Hematopoietic multipotent progenitor cell treated with erythropoietin and hydrocortisone succinate and interleukin-3 and kit ligand, for 4 days (in vitro differentiated cells): ENCODE measurements around the gene SERINC2.
"Not testable (repeated sequence)": the region's sequence is repeated elsewhere in the genome, so short reads cannot be mapped to it uniquely, and the experiment has no call there.

Source experiments
- DNase-seq: peaks from one replicate; pipeline ENCODE4 v3.0.0-alpha.2; 2015

SERINC2 gene

DNA sequence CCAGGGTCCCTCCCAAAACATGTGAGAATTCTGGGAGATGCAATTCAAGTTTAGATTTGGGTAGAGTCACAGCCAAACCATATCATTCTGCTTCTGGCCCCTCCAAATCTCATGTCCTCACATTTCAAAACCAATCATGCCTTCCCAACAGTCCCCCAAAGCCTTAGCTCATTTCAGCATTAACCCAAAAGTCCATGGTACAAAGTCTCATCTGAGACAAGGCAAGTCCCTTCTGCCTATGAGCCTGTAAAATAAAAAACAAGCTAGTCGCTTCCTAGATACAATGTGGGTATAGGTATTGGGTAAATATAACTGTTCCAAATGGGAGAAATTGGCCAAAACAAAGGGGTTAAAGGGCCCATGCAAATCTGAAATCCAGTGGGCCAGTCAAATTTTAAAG is 59.7 kb downstream of the SERINC2 start:
- DNase-seq = not testable (repeated sequence)

DNA sequence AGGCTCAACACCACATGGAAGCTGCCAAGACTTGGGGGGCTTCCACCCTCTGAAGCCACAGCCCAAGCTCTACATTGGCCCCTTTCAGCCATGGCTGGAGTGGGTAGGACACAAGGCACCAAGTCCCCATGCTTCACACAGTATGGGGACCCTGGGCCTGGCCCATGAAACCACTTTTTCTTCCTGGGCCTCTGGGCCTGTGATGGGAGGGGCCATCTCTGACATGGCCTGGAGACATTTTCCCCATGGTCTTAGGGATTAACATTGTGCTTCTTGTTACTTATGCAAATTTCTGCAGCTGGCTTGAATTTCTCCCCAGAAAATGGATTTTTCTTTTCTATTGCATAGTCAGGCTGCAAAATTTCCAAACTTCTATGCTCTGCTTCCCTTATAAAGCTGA is 60.5 kb downstream of the SERINC2 start:
- DNase-seq = not testable (repeated sequence)

DNA sequence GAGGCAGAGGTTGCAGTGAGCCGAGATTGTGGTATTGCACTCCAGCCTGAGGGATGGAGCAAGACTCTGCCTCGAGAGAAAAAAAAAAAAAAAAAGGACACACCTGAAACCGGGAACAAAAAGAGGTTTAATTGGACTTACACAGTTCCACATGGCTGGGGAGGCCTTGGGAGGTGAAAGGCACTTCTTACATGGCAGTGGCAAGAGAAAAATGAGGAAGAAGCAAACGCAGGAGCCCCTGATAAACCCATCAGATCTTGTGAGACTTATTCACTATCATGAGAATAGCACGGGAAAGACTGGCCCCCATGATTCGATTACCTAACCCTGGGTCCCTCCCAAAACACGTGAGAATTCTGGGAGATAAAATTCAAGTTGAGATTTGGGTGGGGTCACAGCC is 61.6 kb downstream of the SERINC2 start:
- not testable (repeated sequence) for DNase-seq

DNA sequence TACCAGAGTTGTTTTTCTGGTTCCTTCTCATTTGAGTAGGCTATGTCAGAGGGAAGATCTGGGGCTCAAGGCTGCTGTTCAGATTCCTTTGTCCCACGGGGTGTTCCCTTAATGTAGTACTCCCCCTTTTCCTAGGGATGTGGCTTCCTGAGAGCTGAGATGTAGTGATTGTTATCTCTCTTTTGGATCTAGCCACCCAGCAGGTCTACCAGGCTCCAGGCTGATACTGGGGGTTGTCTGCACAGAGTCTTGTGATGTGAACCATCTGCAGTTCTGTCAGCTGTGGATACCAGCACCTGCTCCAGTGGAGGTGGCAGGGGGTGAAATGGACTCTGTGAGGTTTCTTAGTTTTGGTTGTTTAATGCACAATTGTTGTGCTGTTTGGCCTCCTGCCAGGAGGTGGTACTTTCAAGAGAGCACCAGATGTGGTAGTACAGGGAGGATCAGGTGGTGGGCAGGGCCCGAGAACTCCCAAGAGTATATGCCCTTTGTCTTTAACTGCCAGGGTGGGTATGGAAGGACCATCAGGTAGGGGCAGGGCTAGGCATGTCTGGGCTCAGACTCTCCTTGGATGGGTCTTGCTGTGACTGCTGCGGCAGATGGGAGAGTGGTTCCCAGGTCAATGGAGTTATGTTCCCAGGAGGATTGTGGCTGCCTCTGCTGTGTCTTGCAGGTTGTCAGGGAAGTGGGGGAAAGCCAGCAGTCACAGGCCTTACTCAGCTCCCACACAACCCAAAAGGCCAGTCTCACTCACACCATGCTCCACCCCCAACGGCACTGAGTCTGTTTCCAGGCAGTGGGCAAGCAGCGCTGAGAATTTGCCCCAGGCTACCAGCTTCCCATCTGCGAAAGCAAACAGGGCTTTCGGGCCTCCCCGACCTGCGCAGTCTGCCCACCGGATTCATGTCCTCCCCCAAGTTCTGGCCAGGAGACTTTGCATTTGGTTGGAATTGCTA is 64.2 kb downstream of the SERINC2 start:
- DNase-seq = peak; percentile 42

DNA sequence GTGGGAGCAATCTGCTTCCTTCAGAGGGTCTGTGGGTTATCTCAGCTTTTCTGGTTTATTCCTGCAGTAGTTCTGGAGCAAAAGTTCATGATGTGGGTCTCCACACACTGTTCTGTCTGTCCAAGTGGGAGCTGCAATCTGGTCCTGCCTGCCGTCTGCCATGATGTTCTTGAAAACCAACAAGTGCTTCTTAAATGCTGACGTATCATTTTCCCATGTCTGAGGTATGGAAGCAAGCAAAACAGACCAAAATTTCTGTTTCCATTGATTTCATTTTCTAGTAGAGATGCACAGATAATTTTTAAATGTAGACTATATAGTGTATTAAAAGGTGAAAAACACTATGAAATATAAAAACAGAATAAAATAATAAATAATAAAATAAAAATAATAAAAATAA is 65.2 kb downstream of the SERINC2 start:
- DNase-seq = no peak

DNA sequence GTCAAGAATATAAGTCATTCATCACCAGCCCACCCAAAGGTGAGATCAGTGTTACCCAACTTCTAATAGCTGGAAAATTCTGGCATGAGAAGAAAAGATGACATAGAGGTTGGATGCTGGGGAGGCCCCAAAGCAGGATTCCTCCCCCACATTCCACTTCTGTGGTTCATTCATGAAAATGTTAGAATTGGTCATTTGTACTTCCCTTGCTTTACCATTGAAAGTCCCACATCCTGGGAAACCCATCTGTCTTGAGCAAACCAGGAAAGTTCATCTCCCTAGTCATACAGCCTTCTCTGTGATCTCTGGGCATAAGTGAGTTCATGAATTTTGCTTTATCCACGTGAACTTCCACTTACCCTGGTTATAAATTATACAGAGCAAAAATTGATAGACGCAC is 66.8 kb downstream of the SERINC2 start:
- DNase-seq = no peak

DNA sequence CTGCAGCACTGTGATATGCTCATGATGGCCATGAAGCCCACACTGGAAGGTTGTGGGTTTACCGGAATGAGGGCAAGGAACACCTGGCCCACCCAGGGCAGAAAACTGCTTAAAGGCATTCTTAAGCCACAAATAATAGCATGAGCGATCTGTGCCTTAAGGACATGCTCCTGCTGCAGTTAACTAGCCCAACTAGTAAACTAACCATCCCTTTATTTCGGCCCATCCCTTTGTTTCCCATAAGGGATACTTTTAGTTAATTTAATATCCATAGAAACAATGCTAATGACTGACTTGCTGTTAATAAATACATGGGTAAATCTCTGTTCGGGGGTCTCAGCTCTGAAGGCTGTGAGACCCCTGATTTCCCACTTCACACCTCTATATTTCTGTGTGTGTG is 67.4 kb downstream of the SERINC2 start:
- not testable (repeated sequence) for DNase-seq

DNA sequence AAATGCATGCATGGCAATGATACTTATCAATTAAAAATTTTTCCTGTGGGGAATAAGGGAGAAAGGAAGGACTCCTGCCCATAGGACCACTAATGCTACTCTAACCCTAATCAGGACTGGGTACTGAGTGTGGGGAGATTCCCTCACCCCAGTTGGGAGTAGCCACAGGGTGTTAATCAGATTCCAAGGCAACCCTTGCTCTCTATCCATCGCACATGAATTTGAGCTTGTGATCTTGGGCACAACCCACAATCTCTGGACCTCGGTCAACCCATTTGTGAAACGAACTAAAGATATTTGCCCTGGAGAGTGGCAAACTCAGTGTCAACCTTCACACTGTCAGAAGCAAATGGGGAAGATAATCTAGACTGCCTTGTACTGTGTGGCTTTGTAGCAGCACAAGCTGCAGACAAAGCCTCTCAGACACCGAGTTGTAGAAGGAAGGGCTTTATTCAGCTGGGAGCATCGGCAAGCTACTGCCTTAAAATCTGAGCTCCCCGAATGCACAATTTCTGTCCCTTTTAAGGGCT is 69.5 kb downstream of the SERINC2 start:
- DNase-seq = no peak

DNA sequence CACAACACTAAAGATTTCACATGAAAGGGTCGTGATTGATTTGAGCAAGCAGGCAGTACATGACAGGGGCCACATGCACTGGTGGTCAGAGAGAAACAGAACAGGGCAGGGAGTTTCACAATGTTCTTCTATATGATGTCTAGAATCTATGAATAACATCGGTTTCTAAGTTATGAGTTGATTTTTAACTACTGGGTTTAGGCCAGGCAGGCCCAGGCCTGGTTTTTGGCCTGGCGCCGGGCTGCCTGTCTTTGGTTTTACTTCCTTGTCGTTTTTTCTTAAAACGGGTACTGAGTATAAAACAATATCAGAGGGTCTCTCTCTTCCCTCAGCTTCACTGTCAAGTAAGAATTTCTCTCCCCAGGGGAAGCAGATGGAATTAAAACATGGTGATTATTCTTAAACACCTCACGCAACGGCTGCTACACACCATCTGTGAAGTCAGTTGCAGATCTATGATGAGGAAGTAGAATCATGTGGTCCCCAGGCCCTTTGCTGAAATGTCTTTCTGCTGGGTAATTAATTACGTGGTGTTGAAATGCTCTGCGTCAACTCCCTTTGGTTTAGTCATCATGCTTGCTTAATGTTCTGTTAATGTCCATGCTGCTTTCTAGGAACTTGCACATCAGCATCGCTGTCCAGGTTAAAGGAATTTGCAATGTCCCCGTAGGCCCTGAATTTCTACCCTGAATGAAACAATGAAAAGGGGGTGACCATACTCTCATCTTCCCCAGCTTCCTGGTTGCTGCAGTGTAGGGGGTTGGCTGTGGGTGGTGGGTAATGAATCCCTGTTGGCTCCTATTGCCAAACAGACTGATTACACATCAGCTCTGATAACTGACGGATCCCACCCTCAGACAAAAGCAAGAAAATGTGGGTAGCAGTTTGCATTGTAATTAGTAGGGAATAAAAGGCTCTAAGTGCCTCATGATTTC is 70.3 kb downstream of the SERINC2 start:
- DNase-seq = peak; percentile 94
